Astrocyte (in vitro differentiated cells and primary cell): Measurements from ENCODE around the gene SMAD4.

Source experiments
- EZH2 ChIP-seq: IDR thresholded peaks from 2 replicates; pipeline ENCODE4 v1.6.1; 2012; ENCODE audit warnings: mild to moderate bottlenecking, low read length, inconsistent platforms; ENCODE audit not compliant: insufficient read depth
- TF ChIP-seq, protein P1 (sequence below): IDR thresholded peaks from 2 replicates; pipeline ENCODE4 v1.5.1; 2011; ENCODE audit warnings: low read depth, mild to moderate bottlenecking, inconsistent platforms, low read length, moderate library complexity; ENCODE audit not compliant: insufficient read depth

DNA sequence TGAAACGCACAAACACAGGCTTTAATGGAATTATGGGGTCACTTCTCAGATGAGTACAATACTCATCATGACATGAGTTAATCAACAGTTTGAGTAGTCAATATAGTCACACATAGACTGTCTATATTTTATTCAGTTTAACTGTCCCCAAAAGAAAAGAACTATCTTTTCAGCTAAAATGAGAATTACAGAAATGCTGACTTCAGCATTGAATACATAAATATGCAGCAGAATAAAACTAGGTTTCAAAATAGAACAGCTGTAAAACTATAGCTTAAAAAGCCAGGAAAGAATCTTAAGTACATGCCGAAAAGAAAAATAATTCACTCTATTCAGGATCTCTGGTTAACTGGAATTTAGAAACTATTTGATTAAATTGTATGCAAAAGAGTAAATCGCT lies 30.0 kb downstream of the SMAD4 start:
- TF ChIP-seq, protein P1, sequence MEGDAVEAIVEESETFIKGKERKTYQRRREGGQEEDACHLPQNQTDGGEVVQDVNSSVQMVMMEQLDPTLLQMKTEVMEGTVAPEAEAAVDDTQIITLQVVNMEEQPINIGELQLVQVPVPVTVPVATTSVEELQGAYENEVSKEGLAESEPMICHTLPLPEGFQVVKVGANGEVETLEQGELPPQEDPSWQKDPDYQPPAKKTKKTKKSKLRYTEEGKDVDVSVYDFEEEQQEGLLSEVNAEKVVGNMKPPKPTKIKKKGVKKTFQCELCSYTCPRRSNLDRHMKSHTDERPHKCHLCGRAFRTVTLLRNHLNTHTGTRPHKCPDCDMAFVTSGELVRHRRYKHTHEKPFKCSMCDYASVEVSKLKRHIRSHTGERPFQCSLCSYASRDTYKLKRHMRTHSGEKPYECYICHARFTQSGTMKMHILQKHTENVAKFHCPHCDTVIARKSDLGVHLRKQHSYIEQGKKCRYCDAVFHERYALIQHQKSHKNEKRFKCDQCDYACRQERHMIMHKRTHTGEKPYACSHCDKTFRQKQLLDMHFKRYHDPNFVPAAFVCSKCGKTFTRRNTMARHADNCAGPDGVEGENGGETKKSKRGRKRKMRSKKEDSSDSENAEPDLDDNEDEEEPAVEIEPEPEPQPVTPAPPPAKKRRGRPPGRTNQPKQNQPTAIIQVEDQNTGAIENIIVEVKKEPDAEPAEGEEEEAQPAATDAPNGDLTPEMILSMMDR = no peak
- TF ChIP-seq EZH2 = no peak
